ENCODE measurements around the gene ADCK2.
"Not testable (repeated sequence)": the region's sequence is repeated elsewhere in the genome, so short reads cannot be mapped to it uniquely, and the experiment has no call there.

Gene ADCK2

GRCh38 chr7:140675726-140676125 lies 3.0 kb downstream of the ADCK2 start:
- DNase-seq: no peak

GRCh38 chr7:140676306-140676705 lies 3.6 kb downstream of the ADCK2 start:
- no peak for DNase-seq

DNA sequence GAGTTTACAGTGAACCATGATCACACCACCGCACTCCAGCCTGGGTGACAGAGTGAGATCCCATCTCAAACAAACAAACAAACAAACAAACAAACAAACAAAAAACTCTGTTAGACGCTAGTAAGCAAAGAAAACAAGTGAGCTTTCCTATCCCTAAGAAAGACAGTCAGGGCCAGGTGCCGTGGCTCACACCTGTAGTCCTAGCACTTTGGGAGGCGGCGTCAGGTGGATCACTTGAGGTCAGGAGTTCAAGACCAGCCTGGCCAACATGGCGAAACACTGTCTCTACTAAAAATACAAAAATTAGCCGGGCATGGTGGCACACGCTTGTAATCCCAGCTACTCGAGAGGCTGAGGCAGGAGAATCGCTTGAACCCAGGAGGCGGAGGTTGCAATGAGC lies 4.2 kb downstream of the ADCK2 start:
- not testable (repeated sequence) for DNase-seq

DNA sequence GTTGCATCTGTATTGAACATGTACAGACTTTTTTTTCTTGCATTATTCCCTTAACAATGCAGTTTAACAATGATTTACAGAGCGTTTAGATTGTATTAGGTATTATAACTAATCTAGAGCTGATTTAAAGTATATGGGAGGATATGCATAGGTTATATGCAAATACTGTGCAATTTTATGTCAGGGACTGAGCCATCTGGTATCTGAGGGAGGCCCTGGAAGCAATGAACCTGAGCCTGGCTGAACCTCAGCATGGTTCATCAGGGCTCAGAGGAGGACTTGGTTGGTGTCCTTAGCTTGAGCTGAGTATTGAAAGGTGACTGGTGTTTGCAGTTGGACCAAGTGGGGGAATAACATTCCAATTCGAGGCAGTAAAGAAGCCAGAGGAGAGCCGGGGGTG lies 4.8 kb downstream of the ADCK2 start:
- no peak for DNase-seq

DNA sequence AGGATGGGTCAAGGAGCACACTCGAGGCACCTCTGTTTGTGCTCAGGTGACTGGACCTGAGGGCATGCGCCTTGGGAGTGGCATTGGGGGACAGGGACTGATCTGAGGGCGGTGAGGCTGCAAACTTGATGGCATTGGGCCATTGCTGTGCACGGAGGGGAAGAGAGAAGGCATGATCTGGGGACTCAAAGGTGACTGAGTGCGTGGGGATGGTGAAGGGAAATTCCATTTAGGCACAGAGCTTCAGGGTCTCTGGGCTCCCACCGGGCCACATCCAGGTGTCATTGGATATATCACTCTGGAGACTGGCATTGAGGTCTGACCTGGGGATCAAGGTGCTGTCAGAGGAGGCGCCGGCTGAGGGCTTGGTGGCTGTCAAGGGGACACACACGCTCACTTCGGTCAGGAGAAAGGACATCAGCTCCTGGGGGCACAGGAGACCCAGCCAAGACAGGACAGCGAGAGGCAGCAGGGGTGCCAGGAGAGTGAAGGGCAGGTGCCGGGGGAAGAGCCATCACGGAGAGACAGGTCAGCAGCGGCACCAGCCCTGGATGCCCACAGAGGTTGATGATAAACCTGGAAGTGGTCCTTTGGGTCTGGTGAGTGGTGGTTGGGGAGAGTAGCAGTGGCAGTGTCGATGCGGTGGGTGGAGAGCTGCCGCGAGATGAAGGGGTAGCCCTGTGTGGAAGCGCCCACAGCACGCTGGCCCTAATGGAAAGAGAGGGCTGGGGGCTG lies 5.5 kb downstream of the ADCK2 start:
- no peak for DNase-seq

GRCh38 chr7:140678816-140679130 lies 6.0 kb downstream of the ADCK2 start:
- DNase-seq: no peak

GRCh38 chr7:140679186-140679585 lies 6.4 kb downstream of the ADCK2 start:
- DNase-seq: no peak

- DNase-seq: no peak
These were observed 8.1 kb downstream of the ADCK2 start for GRCh38 chr7:140680886-140681285.

DNA sequence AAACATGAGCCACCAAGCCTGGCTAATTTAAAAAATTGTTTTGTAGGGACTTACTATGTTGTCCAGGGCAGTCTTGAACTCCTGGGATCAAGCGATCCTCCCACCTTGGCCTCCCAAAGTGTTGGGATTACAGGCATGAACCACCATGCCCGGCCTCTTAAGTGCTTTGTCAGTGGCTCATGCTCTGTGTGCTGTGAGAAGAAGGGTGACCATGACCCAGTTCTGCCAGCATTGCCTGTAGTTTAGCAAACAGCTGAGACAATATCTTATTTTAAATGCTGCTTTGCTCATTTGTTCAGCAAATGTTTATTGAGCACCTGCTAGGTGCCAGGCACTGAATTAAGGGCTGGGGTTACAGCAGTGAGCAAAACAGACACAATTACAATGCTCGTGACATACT lies 9.0 kb downstream of the ADCK2 start:
- DNase-seq: no peak

DNA sequence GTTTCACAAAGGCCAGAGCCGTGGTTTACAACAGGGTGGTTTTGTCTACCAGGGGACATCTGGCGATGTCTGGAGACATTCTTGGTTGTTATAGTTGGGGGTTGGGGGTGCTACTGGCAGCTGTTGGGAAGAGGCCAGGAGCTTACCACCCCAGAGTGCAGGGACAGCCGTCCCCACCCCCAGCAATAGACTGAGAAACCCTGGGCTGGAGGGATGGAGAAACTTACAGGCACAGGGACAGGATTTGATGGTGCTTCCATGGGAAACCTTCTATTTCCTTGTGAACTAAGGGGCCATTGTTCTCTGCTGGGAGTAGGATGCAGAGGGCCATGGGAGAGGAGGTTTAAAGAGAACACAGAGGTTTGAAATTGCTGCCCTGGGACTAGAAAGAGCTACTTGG lies 10.9 kb downstream of the ADCK2 start:
- DNase-seq: no peak

DNA sequence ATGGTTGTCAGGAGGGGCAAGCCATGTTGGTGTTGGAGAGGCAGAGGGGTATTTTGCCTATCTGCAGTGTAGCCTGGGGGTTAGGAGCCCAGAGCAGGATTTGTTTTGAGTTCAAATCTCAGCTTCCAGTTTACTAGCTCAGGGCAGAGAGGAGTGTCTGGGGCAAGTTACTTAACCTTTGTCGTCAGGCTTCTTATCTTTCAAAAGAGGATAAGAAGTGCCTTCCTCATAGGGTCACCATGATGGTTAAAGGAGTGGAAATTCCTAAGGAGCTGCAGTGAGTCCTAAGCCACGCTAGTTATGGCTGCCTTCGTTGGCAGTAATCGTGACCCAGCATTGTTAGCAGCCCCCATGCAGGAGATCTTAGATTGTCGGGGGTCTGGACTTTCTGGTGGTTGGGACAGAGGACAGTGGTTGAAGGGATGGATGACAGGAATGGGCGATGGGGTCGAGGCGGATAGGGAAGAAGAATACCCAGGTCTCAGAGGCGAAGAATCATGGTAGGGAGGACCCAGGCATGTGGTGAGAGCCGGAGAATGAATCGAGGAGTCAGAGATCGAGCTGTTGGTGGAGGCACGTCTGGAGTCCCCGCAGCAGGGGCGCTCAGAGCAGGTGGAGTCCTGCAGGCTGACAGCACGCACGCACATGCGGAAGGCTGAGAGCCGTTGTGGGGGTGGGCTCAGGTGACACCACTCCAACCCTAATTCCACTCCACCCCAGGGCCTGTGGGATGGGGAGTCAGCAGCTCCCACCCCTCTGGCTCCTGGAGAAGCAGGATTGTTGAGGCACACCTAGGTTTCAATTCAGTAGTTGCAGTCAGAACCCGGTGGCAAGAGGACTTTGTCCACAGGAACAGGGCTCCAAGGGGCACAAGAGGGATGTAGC lies 11.6 kb downstream of the ADCK2 start:
- DNase-seq: no peak

DNA sequence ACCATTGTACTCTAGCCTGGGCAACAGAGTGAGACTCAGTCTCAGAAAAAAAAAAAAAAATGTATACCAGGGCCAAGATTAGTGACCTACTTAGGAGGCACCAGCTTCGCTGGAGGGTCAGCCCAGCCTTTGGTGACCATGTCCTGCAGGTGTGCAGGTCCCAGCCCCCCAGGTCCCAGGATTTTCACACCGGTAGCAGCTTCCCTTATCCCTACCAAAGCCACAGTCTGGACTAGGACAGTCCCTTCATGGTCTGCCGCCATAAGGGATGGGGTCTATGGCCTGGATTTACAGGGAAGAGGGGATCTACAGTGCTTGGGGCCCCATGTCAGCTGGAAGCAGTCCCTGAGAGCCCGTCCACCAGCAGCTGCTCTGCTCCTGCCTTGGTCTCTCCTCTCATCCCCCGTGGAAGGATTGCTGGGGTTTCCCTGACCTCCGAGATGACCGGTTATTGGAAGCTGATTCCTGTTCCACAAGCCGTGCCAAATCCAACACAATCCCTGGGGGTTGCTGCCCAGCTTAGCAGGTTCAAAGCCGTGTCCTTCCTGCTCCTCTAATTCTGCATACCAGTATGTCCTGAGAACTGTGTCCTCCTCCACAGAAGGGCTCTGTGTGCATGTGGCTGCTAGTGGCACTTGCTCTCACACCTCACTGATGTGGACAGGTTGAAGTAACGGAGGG lies 12.8 kb downstream of the ADCK2 start:
- no peak for DNase-seq

- DNase-seq: no peak
These were observed 14.2 kb downstream of the ADCK2 start for GRCh38 chr7:140686921-140687320.

GRCh38 chr7:140688341-140688740 lies 15.6 kb downstream of the ADCK2 start:
- no peak for DNase-seq

DNA sequence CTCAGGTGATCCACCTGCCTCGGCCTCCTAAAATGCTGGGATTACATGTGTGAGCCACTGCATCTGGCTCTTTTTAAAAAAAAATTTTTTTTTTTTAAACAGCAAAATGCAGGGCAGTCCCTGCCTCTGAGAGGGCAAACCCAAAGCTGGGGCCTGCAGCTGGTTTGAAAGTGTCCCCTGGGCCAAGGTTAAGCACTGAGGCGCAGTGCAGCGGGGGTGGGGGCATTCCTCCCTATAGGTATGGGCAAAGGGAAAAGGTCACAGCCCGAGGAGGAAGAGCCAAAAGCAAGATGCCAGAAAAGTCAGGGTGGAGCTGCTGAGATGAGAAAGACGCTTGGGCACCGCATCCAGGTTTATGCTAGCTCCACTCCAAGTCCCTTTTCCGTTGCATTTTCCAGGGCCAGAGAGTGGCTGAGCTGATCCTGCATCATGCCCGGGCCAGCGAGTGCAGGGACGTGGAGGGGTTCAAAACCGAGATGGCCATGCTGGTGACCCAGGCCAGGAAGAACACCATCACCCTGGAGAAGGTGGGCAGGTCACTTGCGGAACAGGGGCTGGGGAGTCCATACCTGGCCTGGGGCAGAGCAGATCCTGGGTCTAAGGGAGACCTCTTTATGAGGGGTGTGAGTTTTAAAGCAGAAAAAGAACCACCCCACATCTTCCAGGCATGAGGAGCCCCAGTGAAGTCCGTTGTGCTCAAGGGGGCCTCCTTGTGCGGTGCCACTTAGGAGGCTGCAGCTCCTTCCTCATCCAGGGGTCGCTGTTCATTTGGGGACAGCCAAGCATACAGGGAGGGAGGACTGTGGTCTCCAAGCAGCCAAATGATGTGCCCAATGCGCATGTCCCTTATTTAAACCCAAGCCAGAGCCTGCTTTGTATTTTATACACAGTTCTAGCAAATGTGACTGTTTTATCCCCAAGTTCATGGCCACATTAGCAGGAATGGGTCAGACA lies 16.7 kb downstream of the ADCK2 start:
- no peak for DNase-seq

DNA sequence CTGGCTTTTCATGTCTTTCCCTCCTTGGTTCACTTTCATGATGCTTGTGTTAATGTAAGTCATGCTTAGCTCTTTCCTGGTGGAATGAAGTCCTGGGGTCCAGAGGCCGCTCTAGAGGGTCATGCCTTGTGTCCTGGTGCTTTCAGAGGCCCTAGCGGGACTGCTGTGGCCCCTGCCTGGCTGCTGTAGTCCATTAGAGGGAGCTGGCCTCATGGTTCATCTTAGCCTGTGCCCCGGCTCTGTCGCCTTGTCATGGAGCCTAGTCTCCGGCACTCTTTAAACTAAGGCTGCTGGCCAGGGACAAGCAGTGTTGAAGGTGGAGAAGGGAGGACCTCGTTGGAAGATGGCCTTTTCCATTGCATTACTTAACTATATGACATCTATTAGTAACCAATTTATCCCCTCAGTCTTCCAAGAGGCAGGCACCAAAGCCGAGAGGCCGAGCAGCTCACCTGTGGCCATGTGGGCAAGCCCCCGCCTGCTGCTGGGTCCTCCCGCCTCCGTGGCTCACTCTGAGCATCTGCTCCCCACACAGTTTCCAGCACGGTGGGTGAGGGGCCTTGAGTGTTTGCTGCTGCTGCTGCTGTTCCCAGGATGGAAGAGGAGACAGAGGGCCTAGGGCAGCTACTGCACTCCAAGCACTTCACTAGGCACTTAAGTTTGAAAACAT lies 18.8 kb downstream of the ADCK2 start:
- DNase-seq: no peak

- not testable (repeated sequence) for DNase-seq
These were observed 21.1 kb downstream of the ADCK2 start for GRCh38 chr7:140693849-140694248.

GRCh38 chr7:140694592-140694991 lies 21.8 kb downstream of the ADCK2 start:
- DNase-seq: no peak

DNA sequence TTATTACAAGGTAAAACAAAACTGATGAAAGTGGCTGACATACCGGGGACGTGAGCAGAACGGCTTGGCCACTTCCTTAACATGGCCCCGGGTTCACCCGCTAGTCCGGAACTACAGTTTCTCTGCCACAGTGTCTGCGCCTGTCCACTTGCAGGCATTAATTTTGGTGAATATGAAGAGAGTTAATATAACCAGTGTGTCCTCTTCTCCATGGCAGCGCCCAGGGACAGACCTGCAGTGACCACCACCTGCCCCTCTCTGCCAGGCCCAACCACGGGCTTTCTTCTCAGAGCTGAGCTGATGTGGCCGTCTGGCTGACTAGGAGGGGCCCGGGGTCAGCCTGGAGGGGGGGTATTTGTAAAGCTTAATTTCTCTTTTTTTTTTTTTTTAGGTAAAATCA lies 22.6 kb downstream of the ADCK2 start:
- DNase-seq: no peak

- DNase-seq: no peak
These were observed 23.4 kb downstream of the ADCK2 start for GRCh38 chr7:140696024-140696679.

GRCh38 chr7:140696680-140697446 lies 24.1 kb downstream of the ADCK2 start, which contains the start of gene NDUFB2:
Gene NDUFB2 (plus strand): TSS chr7:140696708. CDS start chr7:140696745, 37 bp downstream.
- peak; percentile 73 for DNase-seq
